Hepatocyte (in vitro differentiated cells): ENCODE results near the gene NPL. TPM values are rescaled to one million over a fixed set of nuclear protein-coding genes. Genes with fewer than 3 reads are reported as not detected.

ENCODE experiments used
- DNase-seq: peaks from one replicate; pipeline ENCODE4 v3.0.0-alpha.2; 2016; ENCODE audit warnings: low spot score
- H2AFZ ChIP-seq: fragments of 200-600 bp; sonication (generic); 2 replicates; pipeline ENCODE4 v1.6.0; 2016; ENCODE audit warnings: antibody characterized with exemption, mild to moderate bottlenecking
- H3K27ac ChIP-seq: fragments of 200-600 bp; sonication (generic); 2 replicates; pipeline ENCODE4 v1.5.1; 2016; ENCODE audit warnings: mild to moderate bottlenecking
- H3K27me3 ChIP-seq: fragments of 200-600 bp; sonication (generic); 2 replicates; pipeline ENCODE4 v1.6.1; 2016
- H3K36me3 ChIP-seq: fragments of 200-600 bp; sonication (generic); replicated peaks from 2 replicates; pipeline ENCODE4 v1.5.1; 2016; ENCODE audit warnings: low read depth; ENCODE audit not compliant: insufficient read depth
- H3K4me1 ChIP-seq: fragments of 200-600 bp; sonication (generic); 2 replicates; pipeline ENCODE4 v1.5.1; 2016; ENCODE audit warnings: mild to moderate bottlenecking, moderate library complexity; ENCODE audit not compliant: insufficient read depth
- H3K4me2 ChIP-seq: fragments of 200-600 bp; sonication (generic); 2 replicates; pipeline ENCODE4 v1.6.0; 2016
- H3K4me3 ChIP-seq: fragments of 200-600 bp; sonication (generic); 2 replicates; pipeline ENCODE4 v1.5.1; 2016; ENCODE audit warnings: mild to moderate bottlenecking
- H3K79me2 ChIP-seq: fragments of 200-600 bp; sonication (generic); 2 replicates; pipeline ENCODE4 v1.6.0; 2017; ENCODE audit warnings: mild to moderate bottlenecking
- H3K9me2 ChIP-seq: fragments of 200-600 bp; sonication (generic); replicated peaks from 2 replicates; pipeline ENCODE4 v1.6.0; 2017; ENCODE audit warnings: mild to moderate bottlenecking; ENCODE audit not compliant: insufficient read depth
- H3K9me3 ChIP-seq: fragments of 200-600 bp; sonication (generic); 2 replicates; pipeline ENCODE4 v1.5.1; 2016; ENCODE audit warnings: low read depth, mild to moderate bottlenecking
- H4K20me1 ChIP-seq: fragments of 200-600 bp; sonication (generic); 2 replicates; pipeline ENCODE4 v1.6.0; 2016; ENCODE audit warnings: mild to moderate bottlenecking; ENCODE audit not compliant: insufficient read depth, poor library complexity, severe bottlenecking
- CTCF ChIP-seq: fragments of 200-600 bp; sonication (generic); IDR thresholded peaks from 2 replicates; pipeline ENCODE4 v1.5.1; 2016; ENCODE audit warnings: antibody characterized with exemption, mild to moderate bottlenecking; ENCODE audit not compliant: poor library complexity
- EZH2 ChIP-seq: fragments of 200-600 bp; sonication (generic); IDR thresholded peaks from 2 replicates; pipeline ENCODE4 v1.6.1; 2016; ENCODE audit warnings: antibody characterized with exemption, mild to moderate bottlenecking, borderline replicate concordance
- EZH2phosphoT487 ChIP-seq: fragments of 200-600 bp; sonication (generic); IDR thresholded peaks from one replicate; pipeline ENCODE4 v1.6.1; 2018; ENCODE audit warnings: antibody characterized with exemption, mild to moderate bottlenecking, low read depth, moderate library complexity; ENCODE audit not compliant: unreplicated experiment, severe bottlenecking
- WGBS: methylation state at CpG from one replicate; pipeline ENCODE4 v1.1.6; 2016; ENCODE audit warnings: low lambda C conversion rate; ENCODE audit errors: missing lambda C conversion rate; 5-methylcytosine and 5-hydroxymethylcytosine counted together
- polyA plus RNA-seq: library from polyadenylated mRNA; unstranded; fragments of >200 nt; fragmentation: Nextera tagmentation; extraction: Ambion mirVana; gene quantifications from 2 replicates; pipeline ENCODE4 v1.2.1, GENCODE V29; 2016
- total RNA-seq: library from RNA; depleted of rRNA; stranded (reverse); fragments of >200 nt; gene quantifications from 2 replicates; pipeline ENCODE4 v1.2.3, GENCODE V29; 2014

The NPL gene
- total and polyA plus RNA-seq, 2 experiments from 2014 or later, result 7.1 to 10.2 TPM

DNA sequence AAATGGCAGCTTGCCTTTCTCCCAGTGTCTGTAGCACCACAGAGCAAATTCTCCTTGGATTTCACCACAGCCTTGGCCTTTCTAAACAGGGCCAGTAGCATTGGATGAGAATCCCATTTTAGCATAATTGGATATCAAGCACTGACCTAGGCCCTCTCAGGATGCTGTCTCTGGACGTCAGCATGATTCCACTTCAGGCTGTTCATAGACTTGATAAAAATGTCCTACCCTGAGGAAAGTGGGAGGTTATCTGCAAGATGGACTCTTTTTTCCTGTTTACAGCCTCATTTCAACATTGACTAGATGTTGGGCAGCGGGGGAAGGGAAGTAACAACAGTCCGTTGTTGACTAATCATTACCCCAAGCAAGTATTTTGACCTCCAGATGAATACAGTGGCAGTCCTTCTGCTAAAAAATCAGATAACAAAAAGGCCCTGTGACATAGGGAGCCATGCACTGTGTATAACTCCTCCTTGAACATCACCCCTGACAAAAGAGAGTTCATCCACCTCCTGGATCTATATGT lies 5.2 kb downstream of the NPL start:
- Histone ChIP-seq H3K4me2 (no peak overlapping the region), H3K27ac (peak overlapping the region; percentile 43), H3K9me2 (no peaks in the 10 kb centered on the region), H3K4me1 (peaks cover 4% of the 10 kb centered on the region), H3K79me2 (no peaks in the 10 kb centered on the region), H3K36me3 (no peaks in the 10 kb centered on the region), H3K27me3 (no peaks in the 10 kb centered on the region), H3K9me3 (no peaks in the 10 kb centered on the region), H4K20me1 (no peaks in the 10 kb centered on the region), H2AFZ (no peak overlapping the region), H3K4me3 (no peak overlapping the region)
- 70% methylated on average over 3 of the region's 3 CpGs for WGBS
- TF ChIP-seq EZH2phosphoT487, result no peak
- no peak for TF ChIP-seq CTCF
- no peak for TF ChIP-seq EZH2
- DNase-seq, result peak; percentile 22

GRCh38 chr1:182795563-182796228 lies 6.1 kb downstream of the NPL start:
- H2AFZ ChIP-seq, result no peak overlapping the region
- no peak overlapping the region for H3K4me3 ChIP-seq
- H3K36me3 ChIP-seq, result no peaks in the 10 kb centered on the region
- no peaks in the 10 kb centered on the region for H3K27me3 ChIP-seq
- H3K9me3 ChIP-seq, result no peaks in the 10 kb centered on the region
- no peaks in the 10 kb centered on the region for H3K79me2 ChIP-seq
- TF ChIP-seq CTCF, result no peak
- no peak overlapping the region for H3K4me2 ChIP-seq
- DNase-seq, result peak; percentile 28
- no peaks in the 10 kb centered on the region for H3K9me2 ChIP-seq
- H4K20me1 ChIP-seq, result no peaks in the 10 kb centered on the region
- H3K27ac ChIP-seq, result peak overlapping the region; percentile 31
- peaks cover 4% of the 10 kb centered on the region for H3K4me1 ChIP-seq
- 80% methylated on average over 8 of the region's 8 CpGs for WGBS

DNA sequence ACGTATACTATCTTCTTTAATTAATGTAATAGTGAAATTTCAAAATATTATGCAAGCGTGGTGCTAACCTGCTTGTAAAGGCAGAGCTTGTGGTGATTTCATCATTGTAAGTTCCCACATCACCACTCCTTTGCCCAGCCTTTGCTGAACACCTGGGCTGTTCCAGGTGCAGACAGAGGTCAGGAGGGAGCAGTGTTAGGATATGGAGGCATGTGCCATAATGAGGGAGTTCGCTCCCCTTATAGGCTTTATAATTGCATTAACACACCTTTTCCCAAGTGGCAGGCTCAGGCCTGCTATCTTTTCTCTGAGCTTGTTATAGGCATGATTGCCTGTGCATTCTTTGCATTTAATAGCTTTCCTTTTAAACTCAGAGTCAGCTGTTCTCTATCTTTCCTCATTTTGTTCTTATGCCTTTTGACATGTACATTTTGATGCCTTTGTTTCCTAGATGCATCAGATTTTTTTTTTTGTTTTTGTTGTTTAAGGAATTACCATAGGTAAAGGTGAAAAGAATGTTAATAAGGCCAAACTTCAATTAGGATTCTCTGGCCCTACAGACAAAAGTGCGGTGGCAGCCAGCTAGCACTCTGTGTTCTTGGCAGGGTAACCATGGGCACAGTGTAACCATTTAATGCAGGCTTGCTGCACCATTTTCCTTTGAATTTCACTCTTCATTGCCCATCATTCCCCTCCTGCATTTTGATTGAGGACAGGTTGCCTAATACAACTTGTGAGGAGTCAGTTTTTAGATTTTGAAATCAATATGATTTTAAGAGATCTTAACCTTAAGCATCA lies 12.6 kb downstream of the NPL start:
- Histone ChIP-seq H3K36me3 (no peaks in the 10 kb centered on the region), H3K27me3 (no peaks in the 10 kb centered on the region), H3K9me3 (no peaks in the 10 kb centered on the region), H2AFZ (no peak overlapping the region), H3K27ac (no peak overlapping the region), H3K9me2 (no peaks in the 10 kb centered on the region), H4K20me1 (no peaks in the 10 kb centered on the region), H3K4me2 (no peak overlapping the region), H3K4me3 (no peak overlapping the region), H3K4me1 (no peaks in the 10 kb centered on the region), H3K79me2 (no peaks in the 10 kb centered on the region)
- 92% methylated on average over 4 of the region's 4 CpGs for WGBS
- TF ChIP-seq EZH2 (no peak), EZH2phosphoT487 (no peak), CTCF (no peak)
- DNase-seq, result no peak
